NCI-H82 (cell line): ENCODE data around the gene GAB2.

Source experiments
- DNase-seq: peaks from one replicate; lab custom pipeline; 2025; lab: John Stamatoyannopoulos, UW

GAB2 gene

GRCh38 chr11:78220218-78221157 is 197.1 kb downstream of the GAB2 start:
- DNase-seq: no peak

GRCh38 chr11:78219493-78220217 is 198.0 kb downstream of the GAB2 start:
- DNase-seq: no peak

GRCh38 chr11:78218707-78219492 is 198.7 kb downstream of the GAB2 start:
- no peak for DNase-seq

GRCh38 chr11:78217650-78218541 is 199.7 kb downstream of the GAB2 start:
- no peak for DNase-seq

- no peak for DNase-seq
Measured at GRCh38 chr11:78216571-78217287, 200.9 kb downstream of the GAB2 start.

GRCh38 chr11:78216021-78216420 is 201.6 kb downstream of the GAB2 start:
- no peak for DNase-seq

GRCh38 chr11:78214331-78215194 is 203.1 kb downstream of the GAB2 start:
- no peak for DNase-seq

GRCh38 chr11:78213526-78214330 is 203.9 kb downstream of the GAB2 start:
- DNase-seq: no peak

- DNase-seq: no peak
Measured at GRCh38 chr11:78212586-78213371, 204.8 kb downstream of the GAB2 start.

- DNase-seq: no peak
Measured at GRCh38 chr11:78211565-78211964, 206.1 kb downstream of the GAB2 start.

GRCh38 chr11:78210000-78210608 is 207.5 kb downstream of the GAB2 start:
- no peak for DNase-seq

GRCh38 chr11:78209478-78209877 is 208.1 kb downstream of the GAB2 start:
- DNase-seq: no peak

GRCh38 chr11:78208257-78209165 is 209.1 kb downstream of the GAB2 start:
- peak; percentile 39 for DNase-seq

- DNase-seq: no peak
Measured at GRCh38 chr11:78207532-78208256, 209.9 kb downstream of the GAB2 start.

- DNase-seq: no peak
Measured at GRCh38 chr11:78205691-78206090, 211.9 kb downstream of the GAB2 start.

GRCh38 chr11:78205256-78205655 is 212.4 kb downstream of the GAB2 start:
- no peak for DNase-seq
